MM.1S (cell line): ENCODE results near the gene GRIK4.

Experiments used
- CTCF ChIP-seq: fragments of 300-600 bp; sonication (generic); IDR thresholded peaks from 2 replicates; pipeline ENCODE4 v1.5.1; 2016; ENCODE audit warnings: antibody characterized with exemption, low read length, mixed read lengths
- EZH2phosphoT487 ChIP-seq: fragments of 300-600 bp; sonication (generic); IDR thresholded peaks from 2 replicates; pipeline ENCODE4 v1.6.1; 2018; ENCODE audit warnings: antibody characterized with exemption, low read length

GRCh38 chr11:120798854-120799253 is 287.3 kb downstream of the GRIK4 start:
- TF ChIP-seq CTCF (no peak), EZH2phosphoT487 (no peak)
